ENCODE data around the gene CHRDL2. TPM values are rescaled to one million over a fixed set of nuclear protein-coding genes. Genes with fewer than 3 reads are reported as not detected.

CHRDL2 gene
- total and polyA plus RNA-seq, 2 of the 13 experiments (the other 11 are each of a cell fraction or from before 2014, with no cell fraction given): 0.04 TPM; not detected in 1

- H3K36me3 ChIP-seq (replicated peaks in 1 of 2; ENCODE audit: control insufficient read depth in 1 of 2, insufficient read depth in 2 of 2, low read length in 2 of 2): peaks cover 0 to 3% of the 10 kb centered on the region in 2 experiments; a peak in 2 of 5 replicates
- no peak overlapping the region for H3K4me2 ChIP-seq (ENCODE audit: low read depth, low read length)
- peaks cover 51% of the 10 kb centered on the region for H3K79me2 ChIP-seq (ENCODE audit: insufficient read depth, low read length)
- ChIA-PET CTCF (ENCODE audit: low intra/inter-chr PET ratio, low total read pairs) (no interaction called here), POLR2A (no interaction called here)
- ATAC-seq (no peak), DNase-seq (ENCODE audit: low spot score) (no peak), FAIRE-seq (no peak)
- H3K9ac ChIP-seq (ENCODE audit: insufficient read depth, low read depth, low read length): no peak overlapping the region
- in situ Hi-C loops (cut with HindIII; ENCODE audit: extremely low pct_ligation_motif_present, low pct_unique_long_range_greater_than_20kb): no loop called here
- H2AFZ ChIP-seq (ENCODE audit: low read length): no peak overlapping the region
- 96% methylated on average over 4 of the region's 4 CpGs for WGBS (ENCODE audit: low lambda C conversion rate)
- no peak for TF ChIP-seq ZNF83 (CRISPR knock-in tag; IDR thresholded peaks at IDR 0.05; ENCODE audit: borderline replicate concordance)
- no peak for TF ChIP-seq HMG20A (CRISPR knock-in tag; IDR thresholded peaks at IDR 0.05; ENCODE audit: borderline replicate concordance)
- no peak for TF ChIP-seq ZNF382 (CRISPR knock-in tag; IDR thresholded peaks at IDR 0.05; ENCODE audit: borderline replicate concordance)
- no peak for TF ChIP-seq MYPOP (CRISPR knock-in tag; IDR thresholded peaks at IDR 0.05)
- TF ChIP-seq CREB1 (IDR thresholded peaks at IDR 0.05): no peak
- TF ChIP-seq CREB1 (CRISPR knock-in tag; IDR thresholded peaks at IDR 0.05): no peak
- no TSS peak for BruUV-seq (replicated peaks)
- H3K9me3 ChIP-seq (ENCODE audit: low read length): no peaks in the 10 kb centered on the region
- no peaks in the 10 kb centered on the region for H3K4me1 ChIP-seq (ENCODE audit: insufficient read depth, low read length)
- no peak overlapping the region for H3K27ac ChIP-seq (ENCODE audit: extremely low read length, insufficient read depth, low read length)
- no peaks in the 10 kb centered on the region for H3K27me3 ChIP-seq (ENCODE audit: control insufficient read depth in 1 of 2, insufficient read depth in 2 of 2, low read length in 2 of 2)
- H3K4me3 ChIP-seq (replicated peaks in 1 of 3; ENCODE audit: insufficient read depth in 1 of 3, low read depth in 2 of 3, low read length in 3 of 3): no peak overlapping the region
- H4K20me1 ChIP-seq (ENCODE audit: insufficient read depth, low read length): no peaks in the 10 kb centered on the region; the same call in 1 of the 2 replicates
- intact Hi-C loops (cut with micrococcal nuclease; ENCODE audit: unreplicated experiment): no loop called here
Observed at GRCh38 chr11:74777877-74778276, 46.7 kb upstream of the CHRDL2 start.

DNA sequence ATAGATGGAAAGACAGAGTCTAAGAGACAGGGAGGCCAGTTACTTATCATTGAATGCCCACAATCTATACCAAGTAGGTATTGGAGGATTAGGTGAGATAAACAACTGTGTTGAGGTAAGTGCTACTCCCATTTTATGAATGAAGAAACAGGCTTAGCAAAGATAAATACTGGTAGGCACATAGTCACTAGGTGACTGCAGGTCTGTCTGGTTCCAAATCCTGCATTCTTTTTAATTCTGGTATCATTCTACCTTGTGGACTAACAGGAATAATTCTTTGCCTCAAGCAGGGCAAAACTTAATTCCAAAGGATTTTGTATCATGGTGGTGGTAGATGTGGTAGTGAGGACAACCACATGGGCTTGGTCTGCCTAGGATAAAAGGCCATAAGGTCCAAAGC lies 45.8 kb upstream of the CHRDL2 start:
- no peaks in the 10 kb centered on the region for H3K4me1 ChIP-seq (ENCODE audit: insufficient read depth, low read length)
- no peak for ATAC-seq
- H3K27ac ChIP-seq (ENCODE audit: extremely low read length, insufficient read depth, low read length): no peak overlapping the region
- in situ Hi-C loops (cut with HindIII; ENCODE audit: extremely low pct_ligation_motif_present, low pct_unique_long_range_greater_than_20kb) (no loop called here), intact Hi-C loops (cut with micrococcal nuclease; ENCODE audit: unreplicated experiment) (no loop called here)
- H3K4me2 ChIP-seq (ENCODE audit: low read depth, low read length): no peak overlapping the region
- FAIRE-seq: no peak
- H2AFZ ChIP-seq (ENCODE audit: low read length): no peak overlapping the region
- H3K9me3 ChIP-seq (ENCODE audit: low read length): no peaks in the 10 kb centered on the region
- H3K79me2 ChIP-seq (ENCODE audit: insufficient read depth, low read length): peaks cover 53% of the 10 kb centered on the region
- BruUV-seq (replicated peaks): no TSS peak
- no peaks in the 10 kb centered on the region for H3K27me3 ChIP-seq (ENCODE audit: control insufficient read depth in 1 of 2, insufficient read depth in 2 of 2, low read length in 2 of 2)
- H3K36me3 ChIP-seq (replicated peaks in 1 of 2; ENCODE audit: control insufficient read depth in 1 of 2, insufficient read depth in 2 of 2, low read length in 2 of 2): peaks cover 0 to 3% of the 10 kb centered on the region in 2 experiments; a peak in 2 of 5 replicates
- H4K20me1 ChIP-seq (ENCODE audit: insufficient read depth, low read length): no peaks in the 10 kb centered on the region; the same call in 1 of the 2 replicates
- no peak for TF ChIP-seq AKAP8 (CRISPR knock-in tag; IDR thresholded peaks at IDR 0.05)
- TF ChIP-seq, protein P1, sequence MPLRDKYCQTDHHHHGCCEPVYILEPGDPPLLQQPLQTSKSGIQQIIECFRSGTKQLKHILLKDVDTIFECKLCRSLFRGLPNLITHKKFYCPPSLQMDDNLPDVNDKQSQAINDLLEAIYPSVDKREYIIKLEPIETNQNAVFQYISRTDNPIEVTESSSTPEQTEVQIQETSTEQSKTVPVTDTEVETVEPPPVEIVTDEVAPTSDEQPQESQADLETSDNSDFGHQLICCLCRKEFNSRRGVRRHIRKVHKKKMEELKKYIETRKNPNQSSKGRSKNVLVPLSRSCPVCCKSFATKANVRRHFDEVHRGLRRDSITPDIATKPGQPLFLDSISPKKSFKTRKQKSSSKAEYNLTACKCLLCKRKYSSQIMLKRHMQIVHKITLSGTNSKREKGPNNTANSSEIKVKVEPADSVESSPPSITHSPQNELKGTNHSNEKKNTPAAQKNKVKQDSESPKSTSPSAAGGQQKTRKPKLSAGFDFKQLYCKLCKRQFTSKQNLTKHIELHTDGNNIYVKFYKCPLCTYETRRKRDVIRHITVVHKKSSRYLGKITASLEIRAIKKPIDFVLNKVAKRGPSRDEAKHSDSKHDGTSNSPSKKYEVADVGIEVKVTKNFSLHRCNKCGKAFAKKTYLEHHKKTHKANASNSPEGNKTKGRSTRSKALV (CRISPR knock-in tag; IDR thresholded peaks at IDR 0.05): no peak
- no peak for TF ChIP-seq ZNF543 (CRISPR knock-in tag; IDR thresholded peaks at IDR 0.05)
- TF ChIP-seq, protein P2, sequence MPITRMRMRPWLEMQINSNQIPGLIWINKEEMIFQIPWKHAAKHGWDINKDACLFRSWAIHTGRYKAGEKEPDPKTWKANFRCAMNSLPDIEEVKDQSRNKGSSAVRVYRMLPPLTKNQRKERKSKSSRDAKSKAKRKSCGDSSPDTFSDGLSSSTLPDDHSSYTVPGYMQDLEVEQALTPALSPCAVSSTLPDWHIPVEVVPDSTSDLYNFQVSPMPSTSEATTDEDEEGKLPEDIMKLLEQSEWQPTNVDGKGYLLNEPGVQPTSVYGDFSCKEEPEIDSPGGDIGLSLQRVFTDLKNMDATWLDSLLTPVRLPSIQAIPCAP (CRISPR knock-in tag; IDR thresholded peaks at IDR 0.05; ENCODE audit: low read depth): no peak
- no peak for TF ChIP-seq ZNF30 (CRISPR knock-in tag; IDR thresholded peaks at IDR 0.05)
- TF ChIP-seq DPF2 (CRISPR knock-in tag; IDR thresholded peaks at IDR 0.05; ENCODE audit: borderline replicate concordance, low read depth): no peak
- TF ChIP-seq KLF6 (CRISPR knock-in tag; IDR thresholded peaks at IDR 0.05): no peak
- TF ChIP-seq, protein P3, sequence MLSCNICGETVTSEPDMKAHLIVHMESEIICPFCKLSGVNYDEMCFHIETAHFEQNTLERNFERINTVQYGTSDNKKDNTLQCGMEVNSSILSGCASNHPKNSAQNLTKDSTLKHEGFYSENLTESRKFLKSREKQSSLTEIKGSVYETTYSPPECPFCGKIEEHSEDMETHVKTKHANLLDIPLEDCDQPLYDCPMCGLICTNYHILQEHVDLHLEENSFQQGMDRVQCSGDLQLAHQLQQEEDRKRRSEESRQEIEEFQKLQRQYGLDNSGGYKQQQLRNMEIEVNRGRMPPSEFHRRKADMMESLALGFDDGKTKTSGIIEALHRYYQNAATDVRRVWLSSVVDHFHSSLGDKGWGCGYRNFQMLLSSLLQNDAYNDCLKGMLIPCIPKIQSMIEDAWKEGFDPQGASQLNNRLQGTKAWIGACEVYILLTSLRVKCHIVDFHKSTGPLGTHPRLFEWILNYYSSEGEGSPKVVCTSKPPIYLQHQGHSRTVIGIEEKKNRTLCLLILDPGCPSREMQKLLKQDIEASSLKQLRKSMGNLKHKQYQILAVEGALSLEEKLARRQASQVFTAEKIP (CRISPR knock-in tag; IDR thresholded peaks at IDR 0.05; ENCODE audit: borderline replicate concordance): no peak
- no peak for TF ChIP-seq HDAC6 (IDR thresholded peaks at IDR 0.05; ENCODE audit: low read depth, low read length)
- H3K9ac ChIP-seq (ENCODE audit: insufficient read depth, low read depth, low read length): no peak overlapping the region
- no peak for DNase-seq (ENCODE audit: low spot score)
- ChIA-PET CTCF (ENCODE audit: low intra/inter-chr PET ratio, low total read pairs) (no interaction called here), POLR2A (no interaction called here)
- no peak overlapping the region for H3K4me3 ChIP-seq (replicated peaks in 1 of 3; ENCODE audit: insufficient read depth in 1 of 3, low read depth in 2 of 3, low read length in 3 of 3)
